VCaP (cell line): ENCODE results near the gene CTSC.

Experiments
- H3K27ac ChIP-seq: fragments of 450-650 bp; 2 replicates; pipeline ENCODE4 v1.5.1; 2017
- CTCF ChIP-seq: fragments of 450-650 bp; conservative IDR thresholded peaks from 2 replicates; pipeline ENCODE4 v1.5.1; 2017; ENCODE audit warnings: mild to moderate bottlenecking, moderate library complexity

CTSC gene

GRCh38 chr11:88337181-88337986 lies at the start of gene CTSC:
TSS of gene CTSC (minus strand) at chr11:88337736. CDS start at chr11:88337672, 64 bp downstream.
- no peak within 1 kb of the TSS for H3K27ac ChIP-seq
- no peak for TF ChIP-seq CTCF

GRCh38 chr11:88384669-88385005 lies 47.1 kb upstream of the CTSC start:
- TF ChIP-seq CTCF, result no peak
- H3K27ac ChIP-seq, result no peak overlapping the region

GRCh38 chr11:88384004-88384668 lies 46.6 kb upstream of the CTSC start:
- TF ChIP-seq CTCF, result no peak
- no peak overlapping the region for H3K27ac ChIP-seq

DNA sequence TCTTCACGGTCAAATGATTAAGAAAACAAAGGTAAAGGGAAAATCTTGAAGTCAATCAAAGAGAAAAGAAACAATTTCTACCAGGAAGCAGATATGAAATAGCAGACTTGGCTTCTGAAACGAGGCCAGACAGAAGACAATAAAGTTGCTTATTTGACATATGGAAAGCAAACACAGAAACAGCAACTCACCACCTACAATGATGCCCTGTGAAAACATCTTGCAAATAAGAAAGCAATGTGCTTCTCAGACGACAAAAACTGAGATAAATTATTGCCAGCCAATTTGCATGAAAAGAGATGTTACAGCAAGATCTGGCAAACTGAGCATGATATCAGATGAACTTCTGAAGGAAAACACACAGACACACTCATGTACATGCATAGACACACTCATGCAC lies 45.9 kb upstream of the CTSC start:
- no peak for TF ChIP-seq CTCF
- no peak overlapping the region for H3K27ac ChIP-seq

DNA sequence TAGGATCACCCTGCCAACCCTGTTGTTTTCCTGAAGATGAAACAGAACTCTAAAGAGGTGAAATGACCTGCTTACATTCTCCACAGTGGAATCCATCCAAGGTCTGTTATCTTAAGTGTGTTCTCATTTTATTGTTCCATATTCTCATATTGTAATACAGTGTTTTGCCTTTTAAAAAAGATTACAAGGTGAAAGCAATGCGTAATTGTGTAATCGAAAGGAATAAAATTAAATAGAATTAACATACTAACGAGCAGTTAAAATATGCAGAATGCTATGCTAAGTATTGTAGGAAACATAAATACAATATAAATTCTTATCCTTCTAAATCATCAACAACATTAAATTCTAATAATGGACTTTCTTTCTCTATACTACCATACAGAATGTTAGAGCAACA lies 41.6 kb upstream of the CTSC start:
- no peak for TF ChIP-seq CTCF

GRCh38 chr11:88378422-88379066 lies 41.0 kb upstream of the CTSC start:
- TF ChIP-seq CTCF, result no peak
- H3K27ac ChIP-seq, result no peak overlapping the region

More for the DNA sequence above, 41.6 kb upstream of the CTSC start:
- no peak overlapping the region for H3K27ac ChIP-seq

- no peak for TF ChIP-seq CTCF
- H3K27ac ChIP-seq, result no peak overlapping the region
Observed at GRCh38 chr11:88377646-88378045, 40.1 kb upstream of the CTSC start.
